Keratinocyte (primary cell): Measurements from ENCODE around the gene PASD1. TPM values are rescaled to one million over a fixed set of nuclear protein-coding genes. Genes with fewer than 3 reads are reported as not detected.

Experiments
- DNase-seq: peaks from one replicate; pipeline ENCODE4 v3.0.0-alpha.2; 2011; ENCODE audit warnings: low read depth, missing footprints, low spot score
- FAIRE-seq: peaks from 2 replicates; lab custom pipeline; 2011; peaks lifted over from hg19 to GRCh38; lab: Jason Lieb, UNC
- H2AFZ ChIP-seq: 2 replicates; pipeline ENCODE4 v1.6.0; 2012; ENCODE audit warnings: low read length, control low read depth, inconsistent platforms; ENCODE audit not compliant: control insufficient read depth
- H3K27ac ChIP-seq: 2 replicates; pipeline ENCODE4 v1.5.1; 2011; ENCODE audit warnings: low read length; ENCODE audit not compliant: control insufficient read depth, insufficient read depth
- H3K27me3 ChIP-seq: 3 replicates; pipeline ENCODE4 v1.6.0; 2011; ENCODE audit warnings: low read length; ENCODE audit not compliant: control insufficient read depth, insufficient read depth; ENCODE audit errors: extremely low read depth
- H3K36me3 ChIP-seq, 2 experiments: 2 replicates in 1 of 2; 3 replicates in 1 of 2; pipeline ENCODE4 v1.5.1; 2011; ENCODE audit warnings: low read length in 2 of 2, mild to moderate bottlenecking in 1 of 2; ENCODE audit not compliant: control insufficient read depth in 2 of 2, insufficient read depth in 2 of 2; ENCODE audit errors: extremely low read depth in 1 of 2
- H3K4me1 ChIP-seq: 3 replicates; pipeline ENCODE4 v1.5.1; 2011; ENCODE audit warnings: low read length; ENCODE audit not compliant: control insufficient read depth, insufficient read depth; ENCODE audit errors: extremely low read depth
- H3K4me2 ChIP-seq: 3 replicates; pipeline ENCODE4 v1.6.0; 2011; ENCODE audit warnings: low read depth, low read length; ENCODE audit not compliant: control insufficient read depth, insufficient read depth; ENCODE audit errors: extremely low read depth
- H3K4me3 ChIP-seq, 3 experiments: fragments of 200-600 bp in 1 of 3; sonication (generic) in 1 of 3; 2 replicates in 2 of 3; 3 replicates in 1 of 3; pipeline ENCODE4 v1.5.1; 2011 to 2016; ENCODE audit warnings: low read length in 3 of 3, mild to moderate bottlenecking in 3 of 3, control low read depth in 2 of 3, inconsistent platforms in 1 of 3, low read depth in 1 of 3, mixed read lengths in 1 of 3, mixed run types in 1 of 3, moderate library complexity in 1 of 3; ENCODE audit not compliant: control insufficient read depth in 2 of 3, insufficient read depth in 2 of 3; ENCODE audit errors: extremely low read depth in 1 of 3
- H3K79me2 ChIP-seq: 2 replicates; pipeline ENCODE4 v1.6.0; 2012; ENCODE audit warnings: low read length; ENCODE audit not compliant: control insufficient read depth, insufficient read depth
- H3K9ac ChIP-seq: 3 replicates; pipeline ENCODE4 v1.6.0; 2011; ENCODE audit warnings: low read length; ENCODE audit not compliant: control insufficient read depth, insufficient read depth; ENCODE audit errors: extremely low read depth
- H3K9me1 ChIP-seq: 3 replicates; pipeline ENCODE4 v1.6.0; 2011; ENCODE audit warnings: low read length; ENCODE audit not compliant: control insufficient read depth, insufficient read depth; ENCODE audit errors: extremely low read depth
- H3K9me3 ChIP-seq: 2 replicates; pipeline ENCODE4 v1.5.1; 2012; ENCODE audit warnings: low read depth, low read length; ENCODE audit not compliant: control insufficient read depth
- H4K20me1 ChIP-seq: 3 replicates; pipeline ENCODE4 v1.6.0; 2011; ENCODE audit warnings: low read length; ENCODE audit not compliant: control insufficient read depth, insufficient read depth; ENCODE audit errors: extremely low read depth
- CTCF ChIP-seq, 3 experiments: IDR thresholded peaks in 1 of 3; conservative IDR thresholded peaks in 1 of 3; optimal IDR thresholded peaks in 1 of 3; 2 replicates in 2 of 3; 3 replicates in 1 of 3; pipeline versions ENCODE3 to v1.5.1; 2011; ENCODE audit warnings: low read length in 3 of 3, mild to moderate bottlenecking in 3 of 3, moderate library complexity in 2 of 3, control low read depth in 1 of 3, inconsistent platforms in 1 of 3; ENCODE audit not compliant: insufficient read depth in 2 of 3; ENCODE audit errors: extremely low read depth in 1 of 3
- EZH2 ChIP-seq: IDR thresholded peaks from one replicate; pipeline ENCODE4 v1.6.1; 2012; ENCODE audit warnings: inconsistent platforms, mild to moderate bottlenecking, low read length, moderate library complexity
- dilution Hi-C: fragments of 300-500 bp; cut with MboI; formaldehyde crosslinking; loops from one replicate; pipeline ENCODE4 v1.7.0; 2020; ENCODE audit warnings: low sequenced_read_pairs; ENCODE audit not compliant: extremely low pct_ligation_motif_present
- polyA plus RNA-seq, 5 experiments: library from polyadenylated mRNA; depleted of rRNA in 3 of 5; stranded (reverse) in 3 of 5; stranded (forward) in 1 of 5; unstranded in 1 of 5; fragments of >200 nt; gene quantifications; 1 replicate in 1 of 5; 2 replicates in 3 of 5; 3 replicates in 1 of 5; pipeline versions ENCODE4 v1.2.1 to v1.2.3, GENCODE V29; 2011 to 2012; ENCODE audit warnings: missing spikeins in 2 of 5, low read depth in 1 of 5, low replicate concordance in 1 of 5

The PASD1 gene
- polyA plus RNA-seq, 1 donor (not counting 4 experiments of a cell fraction or from before 2014, with no cell fraction given), result not detected

DNA sequence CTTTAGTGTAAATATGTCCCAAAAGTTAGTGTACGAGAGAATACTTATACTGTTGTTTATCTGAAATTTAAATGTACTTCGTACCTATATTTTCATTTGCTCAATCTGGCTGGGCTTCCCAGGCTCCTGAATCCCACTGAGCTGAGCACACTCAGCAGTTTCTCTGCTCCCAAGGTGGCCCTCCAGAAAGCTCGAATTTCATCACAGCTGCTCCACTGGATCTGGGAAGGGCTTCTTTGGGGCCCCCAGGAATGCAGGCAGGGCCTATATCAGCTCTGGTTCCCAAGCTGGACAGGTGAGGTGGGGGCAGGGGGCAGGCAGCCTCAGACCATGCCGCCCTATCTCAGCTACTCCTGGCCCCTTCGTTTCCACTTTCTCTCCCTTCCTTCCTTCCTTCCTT, 150.9 kb downstream of the PASD1 start:
- no peak overlapping the region for H3K4me3 ChIP-seq
- H3K27me3 ChIP-seq, result no peaks in the 10 kb centered on the region
- no peaks in the 10 kb centered on the region for H3K4me1 ChIP-seq
- H3K9ac ChIP-seq, result no peak overlapping the region
- no peaks in the 10 kb centered on the region for H3K36me3 ChIP-seq
- H3K9me3 ChIP-seq, result no peaks in the 10 kb centered on the region
- dilution Hi-C loops, result no loop called here
- H2AFZ ChIP-seq, result no peak overlapping the region
- H3K9me1 ChIP-seq, result no peaks in the 10 kb centered on the region
- FAIRE-seq (no peak), DNase-seq (no peak)
- no peaks in the 10 kb centered on the region for H3K79me2 ChIP-seq
- H3K4me2 ChIP-seq, result no peak overlapping the region
- H4K20me1 ChIP-seq, result no peaks in the 10 kb centered on the region
- no peak overlapping the region for H3K27ac ChIP-seq
- TF ChIP-seq EZH2, result no peak
- no peak for TF ChIP-seq CTCF (optimal IDR thresholded peaks at IDR 0.05 in 1 of 3, IDR thresholded peaks at IDR 0.05 in 1 of 3, conservative IDR thresholded peaks at IDR 0.05 in 1 of 3; ENCODE audit: extremely low read depth in 1 of 3, insufficient read depth in 2 of 3, low read length in 3 of 3)

DNA sequence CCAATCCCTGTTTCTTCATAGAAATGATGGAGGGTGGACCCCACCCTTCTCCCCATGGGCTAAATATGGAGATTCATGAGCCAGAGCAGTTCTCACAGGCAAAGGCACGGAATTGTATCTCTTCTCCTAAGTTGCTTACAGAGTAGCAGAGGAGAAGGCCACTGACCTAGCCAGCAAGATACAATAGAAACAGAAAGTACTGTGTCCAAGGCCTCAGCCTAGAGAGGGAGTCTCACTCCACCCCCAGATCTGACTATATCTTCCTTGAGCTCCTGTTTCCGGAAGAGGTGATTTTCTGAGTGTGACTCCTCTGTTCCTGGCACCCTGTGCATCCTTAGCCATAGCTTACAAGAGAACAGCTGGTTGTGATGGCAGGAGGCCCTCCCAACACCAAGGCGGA, 152.3 kb downstream of the PASD1 start, which contains the start of gene FATE1:
FATE1 (plus strand) TSS at position 284 of the 400 bp plus-strand sequence; CDS start at position 369, 85 bp downstream.
- FAIRE-seq, result no peak

More for the DNA sequence above, 152.3 kb downstream of the PASD1 start, which contains the start of gene FATE1:
- Histone ChIP-seq H3K9me1 (no peaks in the 10 kb centered on the region), H3K27ac (no peak within 1 kb of the TSS), H3K4me2 (no peak within 1 kb of the TSS), H3K9me3 (no peaks in the 10 kb centered on the region), H2AFZ (no peak within 1 kb of the TSS), H4K20me1 (no peaks in the 10 kb centered on the region), H3K27me3 (no peaks in the 10 kb centered on the region), H3K4me1 (no peaks in the 10 kb centered on the region), H3K4me3 (no peak within 1 kb of the TSS), H3K79me2 (no peaks in the 10 kb centered on the region), H3K9ac (no peak within 1 kb of the TSS), H3K36me3 (no peaks in the 10 kb centered on the region)
- no peak for TF ChIP-seq CTCF (optimal IDR thresholded peaks at IDR 0.05 in 1 of 3, IDR thresholded peaks at IDR 0.05 in 1 of 3, conservative IDR thresholded peaks at IDR 0.05 in 1 of 3; ENCODE audit: extremely low read depth in 1 of 3, insufficient read depth in 2 of 3, low read length in 3 of 3)
- no peak for TF ChIP-seq EZH2
- DNase-seq, result no peak
- dilution Hi-C loops, result no loop called here
